GM19372 (cell line): ENCODE data around the gene GNAL.
"Not testable (repeated sequence)": the region's sequence is repeated elsewhere in the genome, so short reads cannot be mapped to it uniquely, and the experiment has no call there.

Experiments used
- ATAC-seq: cut with Tn5 transposase; IDR thresholded peaks from one replicate; pipeline ENCODE4 v1.9.1; 2021; ENCODE audit warnings: mild to moderate bottlenecking, low read depth, moderate library complexity; ENCODE audit not compliant: unreplicated experiment

GNAL gene

DNA sequence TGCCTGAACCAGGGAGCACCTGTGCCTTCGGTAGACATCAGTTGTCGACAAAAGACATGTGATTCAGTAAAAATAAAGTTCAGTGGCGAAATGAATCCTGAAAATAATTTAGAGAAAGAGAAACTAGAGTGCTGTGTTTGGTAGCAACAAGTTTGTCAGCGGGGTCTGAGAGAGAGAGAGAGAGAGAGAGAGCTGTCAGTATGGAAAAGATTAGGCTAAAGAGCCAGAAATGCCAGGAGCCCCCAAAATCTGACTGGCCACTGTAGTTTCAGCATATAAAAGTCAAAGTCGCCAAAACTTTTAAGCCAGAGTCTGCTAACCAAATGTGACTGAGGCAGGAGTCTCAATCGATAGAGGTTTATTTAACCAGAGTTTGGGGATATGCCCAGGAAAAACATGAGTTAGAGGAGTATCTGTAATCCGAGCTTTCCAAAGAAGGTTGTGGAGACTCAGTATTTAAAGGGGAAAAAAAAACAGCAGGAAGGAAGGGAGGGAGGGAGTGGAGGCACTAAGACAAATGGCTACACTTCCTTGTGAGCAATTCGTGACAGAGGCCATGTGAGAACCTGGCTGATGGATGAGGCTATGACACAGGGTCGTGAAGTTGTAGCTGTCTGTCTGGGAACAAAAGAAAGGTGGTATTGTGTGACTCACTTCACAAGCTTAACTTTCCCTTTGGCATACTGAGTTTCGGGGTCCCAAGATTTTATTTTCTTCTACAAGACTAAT lies 20.5 kb upstream of the GNAL start:
- ATAC-seq = no peak

DNA sequence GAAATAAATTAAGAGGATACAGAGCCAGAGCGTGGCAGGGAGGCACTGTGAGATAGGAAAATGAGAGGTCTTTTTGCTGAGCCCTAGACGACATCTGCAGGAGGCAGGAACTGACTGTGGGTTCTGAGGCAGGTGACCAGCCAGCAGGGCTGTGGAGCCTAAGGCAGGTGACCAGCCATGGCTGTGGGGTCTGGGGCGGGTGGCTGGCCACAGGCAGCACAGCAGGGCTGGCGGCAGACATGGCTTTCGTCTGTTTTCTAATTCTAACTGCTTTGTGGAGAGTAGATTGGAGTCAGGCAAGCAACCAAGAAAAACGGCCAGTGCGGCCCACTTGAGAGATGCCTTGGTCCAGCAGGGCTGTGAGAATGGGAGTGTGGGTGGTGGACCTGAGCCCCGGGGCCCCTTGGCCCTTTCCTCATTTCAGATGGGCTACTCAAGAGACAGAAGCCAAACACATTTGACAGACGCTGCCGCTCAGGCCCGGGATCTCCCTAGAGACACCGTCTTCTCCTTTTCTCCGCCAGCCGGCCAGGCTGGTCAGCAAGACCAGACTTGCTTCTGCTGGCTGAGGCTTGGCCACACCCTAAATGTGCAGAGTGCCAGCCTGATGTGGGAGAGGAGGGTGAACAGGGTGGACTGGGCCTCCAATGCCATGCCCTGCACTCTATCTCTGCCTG lies 19.7 kb upstream of the GNAL start:
- ATAC-seq = no peak

DNA sequence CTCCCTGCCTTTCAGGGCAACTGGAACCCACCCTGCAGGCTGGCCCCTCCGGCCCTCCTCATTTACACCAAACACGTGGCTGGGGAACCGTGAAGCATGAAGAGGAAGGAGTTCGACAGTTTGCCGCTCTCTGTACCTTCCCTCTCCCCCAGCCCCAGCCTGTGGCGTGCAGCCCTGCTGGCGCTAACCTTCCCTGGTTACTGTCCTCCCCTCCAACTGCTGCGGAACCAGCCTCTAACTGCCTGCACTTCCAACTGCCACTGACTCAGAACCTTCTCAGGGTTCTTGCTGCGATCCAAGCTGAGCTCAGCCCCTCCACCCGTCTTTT lies 19.2 kb upstream of the GNAL start:
- no peak for ATAC-seq

DNA sequence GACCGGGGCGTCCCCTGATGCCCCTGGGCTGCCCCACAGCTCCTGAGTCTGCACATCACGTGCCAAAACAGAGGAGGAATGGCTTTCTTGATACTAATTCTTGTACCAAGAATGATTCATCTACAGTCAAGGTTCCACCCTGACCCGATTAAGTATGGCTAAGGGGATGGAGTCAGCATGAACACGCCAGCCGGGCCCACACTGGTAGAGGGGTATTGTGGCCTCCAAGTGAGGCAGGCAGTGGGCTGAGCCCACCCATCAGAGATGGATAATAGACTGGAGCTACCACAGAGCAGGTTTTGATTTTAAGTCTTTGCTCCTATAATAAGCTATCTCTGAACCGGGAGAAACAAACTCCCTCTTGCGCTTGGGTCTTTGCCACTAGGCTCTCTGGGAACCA lies 17.9 kb upstream of the GNAL start:
- ATAC-seq = no peak

DNA sequence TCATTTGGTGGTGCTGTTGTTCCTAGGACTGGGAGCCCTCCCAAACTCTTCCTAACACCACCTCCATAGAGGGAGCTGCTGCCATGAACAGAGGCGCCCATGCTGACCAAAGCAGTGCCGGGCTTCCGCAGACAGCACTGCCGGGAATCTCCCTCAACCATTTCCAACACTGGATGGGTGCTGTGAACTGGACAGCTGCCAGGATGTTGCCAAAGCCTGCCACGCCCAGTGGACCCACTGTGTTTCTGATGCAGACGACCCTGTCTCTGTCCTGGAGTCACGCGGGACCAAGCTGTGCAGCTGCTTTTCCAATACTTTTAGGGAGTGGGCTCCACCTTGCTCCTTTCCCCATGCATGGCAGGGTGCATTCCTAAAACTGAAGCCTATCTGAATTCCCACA lies 16.9 kb upstream of the GNAL start:
- no peak for ATAC-seq

DNA sequence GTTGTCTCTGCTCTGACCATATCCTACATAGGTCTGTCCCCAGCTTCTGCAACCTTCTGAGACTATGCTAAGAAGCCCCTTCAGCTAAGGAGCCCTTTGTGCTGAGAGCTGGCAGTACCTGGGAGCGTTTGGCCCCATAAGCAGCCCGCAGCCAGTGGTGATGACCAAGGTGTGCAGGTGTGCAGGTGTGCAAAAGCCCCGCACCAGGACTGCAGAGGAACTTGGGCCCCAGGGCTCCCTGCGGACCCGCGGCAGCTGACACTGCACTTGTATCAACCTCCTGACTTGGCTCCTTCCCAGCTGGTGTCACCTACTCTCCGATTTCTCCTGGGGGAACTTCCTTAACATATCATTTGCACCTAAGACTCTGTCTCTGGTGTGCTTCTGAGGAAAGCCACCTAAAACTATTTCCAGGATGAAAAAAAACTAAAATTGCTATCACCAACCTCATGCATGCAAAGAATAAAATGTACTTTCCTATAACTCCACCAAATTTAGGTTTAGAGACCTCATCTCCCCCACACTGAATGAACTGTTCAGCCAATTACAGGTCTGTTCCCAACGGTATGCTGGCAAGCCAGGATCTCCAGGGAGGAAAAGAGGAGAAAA lies 16.1 kb upstream of the GNAL start:
- no peak for ATAC-seq

DNA sequence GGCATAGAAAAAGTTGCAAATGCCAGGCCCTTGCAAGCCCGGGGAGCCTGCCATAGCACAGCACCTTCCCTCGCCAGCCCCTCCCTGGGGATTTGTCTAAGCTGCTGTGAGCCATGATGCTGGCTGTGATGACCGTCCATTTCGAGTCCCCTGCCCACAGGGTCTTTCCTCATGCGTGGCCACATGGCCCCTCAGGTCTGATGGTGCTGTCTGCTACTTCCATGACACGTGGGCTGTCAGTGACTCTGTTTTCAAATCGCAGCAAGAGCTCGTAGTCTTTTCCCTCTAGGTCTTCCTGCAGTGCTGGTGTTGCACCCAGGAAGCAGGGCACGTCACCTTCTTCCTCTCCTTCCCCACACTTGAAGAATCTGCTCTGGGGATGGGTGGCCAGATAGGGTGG lies 15.5 kb upstream of the GNAL start:
- no peak for ATAC-seq

DNA sequence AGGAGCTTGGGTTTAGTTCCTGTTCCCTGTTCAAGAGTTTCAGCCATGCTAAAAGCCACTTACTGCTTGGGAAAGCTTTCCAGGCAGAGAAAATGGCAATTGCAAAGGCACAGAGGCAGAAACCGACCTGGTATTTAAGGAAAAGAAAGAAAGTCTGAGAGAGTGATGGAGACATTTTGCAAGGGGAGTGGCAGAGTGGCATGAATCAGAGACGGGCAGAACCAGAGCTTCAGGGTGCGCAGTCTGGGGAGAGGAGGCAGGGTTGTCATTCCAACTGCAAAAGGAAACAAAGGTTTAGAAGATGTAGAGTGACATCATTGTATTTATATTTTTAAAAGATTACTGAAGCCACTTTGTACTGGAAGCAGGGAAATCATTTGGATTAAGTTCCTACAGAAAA lies 14.9 kb upstream of the GNAL start:
- ATAC-seq = no peak

DNA sequence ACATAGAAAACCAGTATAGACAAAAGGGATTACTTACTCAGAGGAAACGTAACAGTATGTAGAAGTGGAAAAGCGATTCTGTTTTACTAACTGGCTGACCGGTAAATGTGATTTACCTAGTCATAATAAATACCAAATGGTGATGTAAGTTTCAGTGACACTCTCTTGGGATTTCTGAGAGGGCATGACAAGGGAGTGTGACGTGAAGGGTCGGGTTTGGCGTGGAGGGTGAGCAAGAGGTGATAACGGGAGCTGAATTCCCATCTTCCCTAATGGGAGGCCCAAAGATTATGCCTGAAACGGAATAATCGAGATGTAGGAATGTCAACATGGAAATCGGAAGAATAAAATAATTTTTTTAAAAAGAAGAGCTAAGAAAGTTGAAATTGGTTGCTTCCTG lies 12.7 kb upstream of the GNAL start:
- no peak for ATAC-seq

DNA sequence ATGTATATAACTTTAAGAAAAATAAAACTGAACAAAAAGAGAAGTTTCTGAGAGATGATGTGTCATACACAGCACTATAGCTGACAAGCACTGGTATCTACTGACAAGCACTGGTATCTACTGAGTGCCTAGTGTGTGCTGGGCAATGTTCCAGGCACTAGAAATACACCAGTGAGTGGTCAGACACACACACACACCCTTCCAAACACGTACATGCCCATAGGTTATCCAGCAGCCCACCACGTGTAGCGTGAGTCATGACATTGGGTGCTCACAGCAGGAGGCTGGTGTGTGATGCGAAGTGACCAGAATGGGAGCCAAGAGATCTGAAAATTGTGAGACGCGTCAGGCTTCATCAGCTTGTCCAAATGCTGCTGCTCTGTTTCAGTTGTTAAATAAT lies 12.2 kb upstream of the GNAL start:
- no peak for ATAC-seq

DNA sequence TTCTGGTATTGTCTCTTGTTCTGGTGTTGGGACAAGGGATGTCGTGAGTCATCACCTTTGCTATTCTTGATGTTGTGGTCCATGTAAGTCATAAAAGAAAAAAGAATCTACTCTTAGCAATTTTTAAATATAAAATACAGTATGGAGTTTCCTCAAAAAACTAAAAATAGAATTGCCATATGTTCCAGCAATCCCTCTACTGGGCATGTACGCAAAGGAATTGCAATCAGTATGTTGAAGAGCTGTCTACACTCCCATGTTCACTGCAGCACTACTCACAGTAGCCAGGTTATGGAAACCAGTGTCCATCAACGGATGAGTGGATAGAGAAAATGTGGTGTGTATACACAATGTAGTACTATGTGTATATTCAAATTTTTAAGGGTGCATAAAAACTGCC lies 10.9 kb upstream of the GNAL start:
- ATAC-seq = no peak

DNA sequence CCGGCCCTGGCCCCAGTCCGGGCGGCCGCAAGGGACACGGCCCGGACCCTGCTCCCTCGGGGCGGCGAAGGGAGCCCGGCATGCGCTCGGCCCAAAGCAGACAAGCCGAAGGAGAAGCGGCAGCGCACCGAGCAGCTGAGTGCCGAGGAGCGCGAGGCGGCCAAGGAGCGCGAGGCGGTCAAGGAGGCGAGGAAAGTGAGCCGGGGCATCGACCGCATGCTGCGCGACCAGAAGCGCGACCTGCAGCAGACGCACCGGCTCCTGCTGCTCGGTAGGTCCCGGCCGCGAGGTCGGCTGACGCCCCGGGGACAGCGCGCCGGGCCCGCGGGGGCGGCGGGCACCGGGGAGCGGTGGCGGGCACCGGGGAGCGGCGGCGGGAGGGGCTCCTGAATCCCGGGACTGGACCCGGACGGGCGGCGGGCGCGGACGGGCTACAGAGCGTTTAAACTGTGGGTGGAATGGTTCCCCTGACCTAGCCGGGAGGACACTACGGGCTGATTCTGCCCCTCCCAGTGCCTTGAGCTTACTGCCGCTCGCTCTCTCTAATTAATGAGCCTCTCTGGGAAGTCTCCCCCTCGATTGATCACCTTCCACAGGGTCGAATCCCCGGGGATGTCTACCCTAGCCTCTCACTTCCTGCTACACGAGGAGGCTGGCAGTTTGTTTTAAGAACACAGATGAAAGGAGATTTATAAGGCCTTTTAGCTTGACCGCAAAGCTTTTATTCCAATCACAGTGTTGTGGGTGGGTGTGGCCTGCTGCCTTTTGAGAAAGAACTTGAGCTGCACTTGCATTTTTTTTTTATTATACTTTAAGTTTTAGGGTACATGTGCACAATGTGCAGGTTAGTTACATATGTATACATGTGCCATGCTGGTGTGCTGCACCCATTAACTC lies 853 bp downstream of the GNAL start:
- ATAC-seq = no peak

DNA sequence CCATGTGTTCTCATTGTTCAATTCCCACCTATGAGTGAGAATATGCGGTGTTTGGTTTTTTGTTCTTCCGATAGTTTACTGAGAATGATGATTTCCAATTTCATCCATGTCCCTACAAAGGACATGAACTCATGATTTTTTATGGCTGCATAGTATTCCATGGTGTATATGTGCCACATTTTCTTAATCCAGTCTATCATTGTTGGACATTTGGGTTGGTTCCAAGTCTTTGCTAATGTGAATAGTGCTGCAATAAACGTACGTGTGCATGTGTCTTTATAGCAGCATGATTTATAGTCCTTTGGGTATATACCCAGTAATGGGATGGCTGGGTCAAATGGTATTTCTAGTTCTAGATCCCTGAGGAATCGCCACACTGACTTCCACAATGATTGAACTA lies 1.6 kb downstream of the GNAL start:
- ATAC-seq = not testable (repeated sequence)

DNA sequence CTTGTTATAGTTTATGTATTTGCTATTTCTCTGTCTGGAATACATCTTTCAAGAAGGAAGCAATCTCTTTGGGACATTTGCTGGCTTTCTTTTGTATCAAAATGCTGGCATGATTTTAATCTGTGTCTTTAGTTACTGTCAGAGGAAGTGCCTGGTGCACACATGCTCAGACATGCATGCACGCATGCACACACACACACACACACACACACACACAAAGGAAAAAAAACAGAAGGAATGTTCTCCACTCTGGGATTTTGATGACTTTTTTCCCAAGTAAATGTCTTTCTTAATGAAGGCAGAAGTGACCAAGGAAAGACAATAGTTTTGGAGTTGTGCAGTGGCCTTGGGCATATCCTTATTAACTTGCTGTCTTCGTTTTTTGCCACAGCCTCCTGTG lies 6.7 kb downstream of the GNAL start:
- no peak for ATAC-seq

DNA sequence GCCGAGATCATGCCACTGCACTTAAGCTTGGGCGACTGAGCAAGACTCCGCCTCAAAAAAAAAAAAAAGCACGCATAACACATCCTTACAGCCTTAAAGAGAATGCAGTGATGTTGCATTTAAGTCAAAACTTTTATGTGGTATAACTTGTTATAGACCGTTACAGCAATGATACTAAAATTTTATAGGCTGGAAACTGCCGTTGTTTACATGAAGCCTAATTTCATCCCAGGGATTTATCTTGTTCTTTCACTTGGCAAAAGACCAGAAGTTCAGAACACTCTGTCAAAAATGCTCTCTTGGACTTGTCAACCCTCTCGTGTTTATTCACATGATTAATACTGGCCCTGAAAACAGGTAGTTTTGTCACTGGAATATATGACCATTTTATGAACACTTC lies 7.4 kb downstream of the GNAL start:
- no peak for ATAC-seq

DNA sequence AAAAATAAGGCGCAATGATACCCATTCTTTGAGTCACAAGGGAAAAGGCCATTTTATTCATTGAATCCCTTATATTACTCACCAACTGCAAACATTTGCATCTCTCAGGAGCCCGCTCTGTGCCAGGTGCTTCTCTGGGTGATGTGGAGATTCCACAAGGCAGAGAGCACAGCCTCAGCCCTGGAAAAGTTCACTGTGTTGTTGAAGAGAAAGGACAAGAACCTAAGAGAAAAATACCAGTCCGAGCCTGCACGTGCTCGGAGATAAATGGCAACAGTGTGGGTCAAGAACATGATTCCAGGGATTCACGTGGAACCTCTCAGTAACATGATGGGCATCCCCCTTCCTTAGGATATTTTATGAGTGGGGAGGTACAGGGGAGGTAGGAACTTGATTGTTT lies 11.8 kb downstream of the GNAL start:
- no peak for ATAC-seq

DNA sequence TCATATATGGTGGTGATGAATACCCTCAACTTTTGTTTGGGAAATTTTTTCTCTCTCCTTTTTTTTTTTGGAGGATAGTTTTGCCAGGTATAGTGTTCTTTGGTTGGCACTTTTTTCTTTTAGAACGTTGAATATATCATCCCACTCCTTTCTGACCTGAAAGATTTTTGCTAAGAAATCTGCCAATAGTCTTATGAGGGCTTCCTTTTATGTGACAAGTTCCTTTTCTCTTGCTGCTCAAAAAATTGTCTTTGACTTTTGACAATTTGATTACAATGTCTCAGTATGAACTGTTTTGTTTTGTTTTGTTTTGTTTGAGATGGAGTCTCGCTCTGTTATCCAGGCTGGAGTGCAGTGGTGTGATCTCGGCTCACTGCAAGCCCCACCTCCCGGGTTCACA lies 21.5 kb downstream of the GNAL start:
- no peak for ATAC-seq

DNA sequence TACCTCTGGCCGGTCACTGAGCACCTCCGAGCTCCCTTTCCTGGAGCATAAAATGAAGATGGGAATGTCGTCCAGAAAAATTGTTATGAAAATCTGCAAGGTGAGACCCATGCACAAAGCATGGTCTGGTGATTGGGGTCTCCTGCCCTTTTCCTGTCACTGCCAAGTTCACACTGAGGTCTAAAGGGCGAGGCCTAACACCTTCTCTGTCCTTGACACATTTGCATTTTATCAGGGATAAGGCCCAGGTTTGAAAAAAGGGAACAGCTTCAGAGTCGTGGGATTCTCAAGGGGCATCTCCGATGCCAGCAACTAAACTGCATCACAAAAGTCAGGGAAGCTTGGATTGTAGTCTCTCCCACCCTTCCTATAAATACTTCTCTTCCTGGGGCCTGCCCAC lies 24.7 kb downstream of the GNAL start:
- no peak for ATAC-seq

DNA sequence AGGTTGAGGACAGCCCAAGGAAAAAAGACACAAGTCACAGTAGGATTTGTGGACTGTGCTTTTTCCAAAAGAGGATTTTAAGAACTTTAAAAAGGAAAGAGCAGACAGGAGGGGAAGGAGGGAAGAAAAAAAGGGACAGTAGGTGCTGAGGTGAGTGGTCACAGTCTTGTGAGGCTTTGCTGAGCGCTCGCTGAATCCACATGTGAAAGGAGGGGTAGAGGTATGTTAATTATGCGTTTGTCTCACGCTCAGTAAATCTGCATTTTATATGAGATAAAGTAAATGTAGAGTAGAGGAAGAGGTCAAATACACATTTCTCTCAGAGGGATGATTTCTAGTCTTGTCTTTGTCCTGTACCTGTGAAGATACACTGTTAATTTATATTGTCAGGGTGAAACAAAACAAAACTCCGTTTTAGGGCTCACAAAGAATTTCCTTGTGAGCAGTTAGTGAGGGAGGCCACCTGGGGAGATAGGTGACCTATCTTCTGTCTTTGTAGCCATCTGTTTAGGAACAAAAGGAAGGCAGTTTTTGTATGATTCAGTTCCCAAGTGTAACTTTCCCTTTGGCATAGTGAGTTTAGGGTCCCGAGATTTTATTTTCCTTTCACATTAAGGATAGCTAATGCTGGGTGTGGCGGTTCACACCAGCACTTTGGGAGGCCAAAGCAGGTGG lies 25.3 kb downstream of the GNAL start:
- ATAC-seq = no peak

DNA sequence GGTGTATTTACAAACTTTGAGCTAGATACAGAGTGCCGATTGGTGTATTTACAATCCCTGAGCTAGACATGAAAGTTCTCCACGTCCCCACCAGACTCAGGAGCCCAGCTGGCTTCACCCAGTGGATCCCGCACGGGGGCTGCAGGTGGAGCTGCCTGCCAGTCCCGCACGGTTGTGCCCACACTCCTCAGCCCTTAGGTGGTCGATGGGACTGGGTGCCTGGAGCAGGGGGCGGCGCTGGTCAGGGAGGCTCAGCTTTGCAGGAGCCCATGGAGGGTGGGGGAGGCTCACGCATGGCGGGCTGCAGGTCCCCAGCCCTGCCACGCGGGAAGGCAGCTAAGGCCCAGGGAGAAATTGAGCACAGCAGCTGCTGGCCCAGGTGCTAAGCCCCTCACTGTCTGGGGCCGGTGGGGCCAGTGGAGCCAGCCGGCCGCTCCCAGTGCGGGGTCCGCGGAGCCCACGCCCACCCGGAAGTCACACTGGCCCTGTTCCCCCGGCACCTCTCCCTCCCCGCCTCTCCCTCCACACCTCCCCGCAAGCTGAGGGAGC lies 27.8 kb downstream of the GNAL start:
- not testable (repeated sequence) for ATAC-seq
